GM19438 (cell line): Measurements from ENCODE around the gene SH2B3.

Experiments
- ATAC-seq: cut with Tn5 transposase; IDR thresholded peaks from one replicate; pipeline ENCODE4 v1.9.1; 2021; ENCODE audit warnings: low read depth; ENCODE audit not compliant: unreplicated experiment

SH2B3 gene

GRCh38 chr12:111407377-111408115 is 1.8 kb downstream of the SH2B3 start:
- no peak for ATAC-seq

GRCh38 chr12:111408116-111408440 is 2.4 kb downstream of the SH2B3 start:
- no peak for ATAC-seq

DNA sequence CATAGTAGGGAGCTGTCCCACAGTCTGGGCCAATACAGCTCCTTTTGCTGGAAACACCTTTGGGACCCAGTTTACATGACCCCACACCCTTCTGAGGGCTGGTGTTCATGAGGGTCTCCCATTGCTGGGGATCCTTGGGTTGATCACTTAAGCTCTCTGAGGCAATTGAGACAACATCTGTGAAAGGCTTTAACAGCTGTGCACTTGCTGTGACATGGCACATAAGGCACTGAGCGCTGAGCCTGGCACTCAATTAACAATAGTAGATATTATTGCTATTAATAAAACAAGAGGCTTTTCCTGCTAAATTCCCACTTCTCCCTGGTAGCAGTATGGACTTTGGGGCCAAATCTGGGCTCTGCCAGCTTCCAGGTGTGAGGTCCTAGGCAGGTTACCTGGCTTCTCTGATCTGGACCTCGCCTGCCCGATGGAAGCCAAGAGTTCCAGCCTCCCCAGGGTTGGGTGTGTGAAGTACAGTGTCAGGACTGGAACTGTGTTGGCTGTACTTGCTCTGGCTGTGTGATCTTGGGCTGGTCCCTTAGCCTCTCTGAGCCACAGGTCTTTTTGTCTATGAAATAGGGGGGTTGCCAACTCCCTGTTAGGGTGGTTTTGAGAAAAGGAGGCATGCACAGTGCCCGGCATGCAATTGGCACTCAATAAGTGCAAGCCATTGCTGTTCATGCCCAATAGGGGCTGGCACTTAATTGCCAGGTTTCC is 3.1 kb downstream of the SH2B3 start:
- ATAC-seq = no peak

DNA sequence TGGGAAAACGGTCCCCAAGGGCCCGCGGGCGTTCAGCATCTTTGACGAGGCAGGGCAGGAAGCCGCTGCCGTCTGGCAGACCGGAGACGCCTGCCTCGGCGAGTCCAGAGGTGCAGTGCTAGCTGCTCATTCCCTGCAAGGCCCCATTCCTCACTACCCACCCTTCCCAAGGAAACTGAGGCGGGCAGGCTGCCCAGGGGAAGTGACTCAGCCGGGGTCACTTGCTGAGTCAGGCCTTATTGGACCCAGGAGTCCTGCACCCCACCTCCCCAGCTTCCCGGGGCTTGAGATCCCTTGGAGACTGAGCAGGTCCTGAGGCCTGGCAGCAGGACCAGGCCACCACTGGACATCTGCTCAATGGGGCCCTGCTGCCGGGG is 3.7 kb downstream of the SH2B3 start:
- ATAC-seq = no peak

GRCh38 chr12:111409780-111410430 is 4.2 kb downstream of the SH2B3 start:
- ATAC-seq = no peak

DNA sequence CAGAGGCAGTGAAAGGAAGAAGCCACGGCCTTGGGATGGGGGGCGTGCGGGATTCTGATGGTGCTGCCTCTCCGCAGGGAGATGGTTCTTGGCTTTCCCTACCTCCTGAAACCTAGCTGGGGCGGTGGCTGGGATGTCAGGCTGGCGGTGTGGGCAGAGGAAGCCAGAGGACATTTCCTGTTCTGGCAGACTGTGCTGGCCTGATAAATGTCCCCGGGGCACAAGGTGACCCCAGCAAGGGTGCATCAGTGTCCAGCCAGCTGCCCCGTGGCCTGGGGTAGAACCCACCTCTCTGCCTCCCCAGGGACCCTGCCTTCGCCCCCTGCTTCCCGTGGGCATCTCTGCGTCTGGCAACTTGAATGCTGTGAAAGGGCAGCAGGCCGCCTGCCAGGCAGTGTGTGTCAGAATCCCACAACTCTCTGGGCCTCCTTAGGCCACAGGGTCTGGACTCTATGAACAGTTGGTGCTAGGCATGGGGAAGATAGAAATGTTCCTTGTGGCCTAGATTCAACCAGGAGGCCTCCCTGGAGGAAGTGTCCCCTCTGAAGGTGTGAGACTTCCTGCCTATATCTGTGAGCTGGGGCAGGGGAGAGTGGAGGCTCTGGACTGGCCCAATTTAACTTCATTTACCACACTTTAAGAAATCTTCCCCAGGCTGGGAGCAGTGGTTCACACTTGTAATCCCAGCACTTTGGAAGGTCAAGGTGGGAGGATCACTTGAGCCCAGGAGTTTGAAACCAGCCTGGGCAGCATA is 4.9 kb downstream of the SH2B3 start:
- no peak for ATAC-seq

GRCh38 chr12:111411185-111411764 is 5.6 kb downstream of the SH2B3 start:
- no peak for ATAC-seq

DNA sequence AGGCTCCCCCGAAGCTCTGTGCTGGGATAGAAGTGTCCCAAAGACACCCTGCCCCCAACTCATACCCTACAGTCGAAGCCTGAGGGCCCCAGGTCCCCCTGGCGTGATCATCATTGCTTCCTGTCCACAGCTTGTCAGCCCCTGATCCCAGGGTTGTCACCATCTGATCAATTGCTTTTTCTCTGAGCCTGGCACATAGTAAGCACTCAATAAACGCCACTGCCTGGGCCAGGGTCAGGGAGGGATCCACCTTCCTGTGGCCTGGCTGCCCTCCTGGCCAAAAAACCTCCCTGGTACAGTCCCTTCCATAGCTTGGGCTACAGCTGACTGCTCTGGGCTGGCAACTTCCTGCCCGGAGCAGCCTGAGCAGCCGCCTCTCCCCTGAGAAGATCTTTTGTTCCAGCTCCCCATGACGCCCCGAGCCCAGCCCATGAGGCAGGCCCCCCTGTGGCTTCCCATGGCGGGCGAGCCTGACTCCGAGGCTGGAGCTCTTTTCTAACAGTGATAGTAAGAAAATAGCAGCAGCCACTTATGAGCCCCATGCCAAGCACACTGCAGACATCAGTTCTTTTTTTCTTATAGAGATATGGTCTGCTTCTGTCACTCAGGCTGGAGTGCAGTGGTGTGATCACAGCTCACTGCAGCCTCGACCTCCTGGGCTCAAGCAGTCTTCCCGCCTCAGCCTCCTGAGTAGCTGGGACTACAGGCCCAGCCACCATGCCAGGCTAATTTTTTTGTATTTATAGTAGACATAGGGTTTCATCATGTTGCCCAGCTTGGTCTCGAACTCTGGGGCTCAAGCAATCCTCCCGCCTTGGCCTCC is 6.5 kb downstream of the SH2B3 start:
- no peak for ATAC-seq

GRCh38 chr12:111412830-111413441 is 7.2 kb downstream of the SH2B3 start:
- no peak for ATAC-seq

GRCh38 chr12:111413442-111414086 is 7.8 kb downstream of the SH2B3 start:
- no peak for ATAC-seq

DNA sequence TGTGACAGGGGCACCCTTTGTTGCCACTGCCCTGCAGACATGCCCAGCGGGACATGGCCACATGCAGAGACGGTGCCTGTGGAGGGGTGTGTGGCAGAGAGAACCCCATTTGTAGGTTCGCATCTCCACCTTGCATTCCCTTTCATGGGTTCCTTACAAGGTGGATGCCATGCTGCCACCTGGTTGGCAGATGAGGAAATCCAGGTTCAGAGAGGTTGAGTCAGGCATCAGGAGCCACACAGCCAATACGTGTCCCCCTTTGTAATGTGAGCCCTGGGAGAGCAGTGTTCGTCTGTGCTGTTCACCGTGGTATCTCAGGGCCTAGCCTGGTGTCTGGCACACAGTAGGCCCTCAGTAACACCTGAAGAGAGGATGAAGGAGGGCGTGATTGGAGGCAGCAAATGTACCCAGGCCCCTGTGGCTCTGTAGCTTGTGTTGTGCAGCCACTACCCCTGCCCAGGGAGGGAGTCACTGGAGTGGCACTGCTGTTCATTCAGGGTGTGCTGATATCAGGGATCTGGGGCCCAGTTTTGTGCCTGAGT is 9.1 kb downstream of the SH2B3 start:
- ATAC-seq = no peak

DNA sequence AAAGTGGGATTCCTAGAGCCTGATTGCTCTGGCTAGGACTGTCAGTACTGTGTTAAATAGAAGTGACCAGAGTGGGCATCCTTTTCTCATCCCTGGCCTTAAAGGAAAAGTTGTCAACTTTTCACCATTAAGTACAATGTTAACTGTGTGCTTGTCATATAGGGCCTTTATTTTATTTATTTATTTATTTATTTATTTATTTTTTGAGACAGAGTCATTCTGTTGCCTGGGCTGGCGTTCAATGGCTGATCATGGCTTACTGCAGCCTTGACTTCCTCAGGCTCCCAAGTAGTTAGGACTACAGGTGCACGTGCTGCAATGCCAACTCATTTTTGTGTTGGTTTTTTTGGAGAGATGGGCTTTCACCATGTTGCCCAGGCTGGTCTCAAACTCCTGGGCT is 11.6 kb downstream of the SH2B3 start:
- no peak for ATAC-seq

- no peak for ATAC-seq
These were observed 12.3 kb downstream of the SH2B3 start for GRCh38 chr12:111417784-111418593.

DNA sequence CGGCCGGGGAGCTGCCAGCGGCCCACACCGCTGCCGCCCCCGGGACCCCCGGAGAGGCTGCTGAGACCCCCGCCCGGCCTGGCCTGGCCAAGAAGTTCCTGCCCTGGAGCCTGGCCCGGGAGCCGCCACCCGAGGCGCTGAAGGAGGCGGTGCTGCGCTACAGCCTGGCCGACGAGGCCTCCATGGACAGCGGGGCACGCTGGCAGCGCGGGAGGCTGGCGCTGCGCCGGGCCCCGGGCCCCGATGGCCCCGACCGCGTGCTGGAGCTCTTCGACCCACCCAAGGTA is 12.8 kb downstream of the SH2B3 start:
- ATAC-seq = no peak

GRCh38 chr12:111419784-111420183 is 14.1 kb downstream of the SH2B3 start:
- no peak for ATAC-seq

- ATAC-seq = no peak
These were observed 14.8 kb downstream of the SH2B3 start for GRCh38 chr12:111420494-111420893.

DNA sequence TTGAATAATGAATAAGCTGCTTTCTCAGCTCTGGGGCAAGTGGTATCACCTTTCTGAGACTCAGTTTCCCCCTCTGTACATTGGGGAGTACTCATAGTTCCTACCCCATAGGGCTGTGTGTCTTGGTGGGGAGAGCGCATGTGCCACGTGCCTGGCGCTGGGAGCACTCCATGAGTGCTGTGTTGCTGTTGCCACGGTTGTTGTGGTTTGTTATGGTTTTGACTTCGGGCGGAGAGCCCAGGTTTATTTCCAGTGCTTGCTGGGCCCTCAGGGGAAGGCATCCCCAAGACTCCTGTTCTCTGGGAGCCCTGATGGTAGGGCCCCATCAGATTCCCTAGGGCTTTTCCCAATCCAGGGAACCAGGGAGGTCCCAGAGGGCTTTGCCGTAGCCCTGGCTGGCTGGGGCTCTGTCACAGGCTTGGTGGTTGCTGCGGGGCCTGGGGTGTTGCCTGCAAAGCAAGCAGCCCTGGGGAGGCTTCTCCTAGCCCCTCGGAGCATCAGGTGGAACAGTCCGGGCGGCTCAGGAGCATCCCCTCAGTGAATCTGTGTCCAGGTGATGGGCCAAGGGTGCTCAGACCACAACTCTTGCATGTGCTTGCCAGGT is 18.6 kb downstream of the SH2B3 start:
- no peak for ATAC-seq

DNA sequence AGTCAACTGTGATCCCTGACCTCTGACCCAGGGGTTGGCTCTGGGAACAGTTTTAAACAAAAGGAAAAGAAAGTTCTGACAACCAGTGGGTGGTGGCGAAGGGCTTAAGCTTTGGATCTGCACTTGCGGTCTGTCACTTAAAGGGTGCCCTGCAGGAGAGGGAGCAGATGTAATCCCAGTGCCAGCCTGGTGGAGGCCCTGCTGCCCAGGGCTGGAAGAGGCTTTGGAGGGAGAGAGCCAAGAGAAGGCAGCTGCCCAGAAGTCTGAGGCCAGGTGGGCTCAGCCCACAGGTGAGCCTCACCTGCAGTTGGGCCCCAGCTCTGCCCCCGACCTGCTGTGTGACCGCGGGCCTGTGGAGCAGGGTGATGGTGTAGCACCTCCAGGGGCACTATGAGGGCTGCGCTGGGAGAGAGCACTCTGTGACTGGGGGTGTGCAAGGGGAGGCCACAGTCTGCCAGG is 19.1 kb downstream of the SH2B3 start:
- no peak for ATAC-seq
